A673 (cell line): ENCODE measurements around the gene HOXC13. TPM values are rescaled to one million over a fixed set of nuclear protein-coding genes. Genes with fewer than 3 reads are reported as not detected.

ENCODE experiments used
- BruUV-seq: library from RNA; stranded (reverse); fragments of 400-500 nt; replicated peaks from 2 replicates; lab custom pipeline; 2021; lab: Mats Ljungman, UMichigan
- CTCF ChIA-PET: fragments of 300-600 bp; sonication (Branson Sonifier 250); formaldehyde crosslinking; loops from one replicate; lab custom pipeline; 2022; ENCODE audit warnings: antibody characterized with exemption; lab: Charles Lee
- POLR2A ChIA-PET: fragments of 300-600 bp; sonication (Branson Sonifier 250); formaldehyde crosslinking; loops from one replicate; lab custom pipeline; 2022; ENCODE audit warnings: antibody characterized with exemption; ENCODE audit not compliant: low non-redundant PET; lab: Charles Lee
- DNase-seq: peaks from one replicate; pipeline ENCODE4 v3.0.0-alpha.2; 2015; ENCODE audit warnings: low spot score
- H3K27ac ChIP-seq: fragments of 200-600 bp; sonication (generic); 2 replicates; pipeline ENCODE4 v1.5.1; 2016; ENCODE audit warnings: mixed run types, low read depth, mild to moderate bottlenecking, mixed read lengths, antibody characterized with exemption, low read length; ENCODE audit not compliant: poor library complexity, severe bottlenecking
- H3K27me3 ChIP-seq: fragments of 200-600 bp; sonication (generic); replicated peaks from 2 replicates; pipeline ENCODE4 v1.6.1; 2017; ENCODE audit warnings: mixed run types, low read depth, mild to moderate bottlenecking, mixed read lengths, antibody characterized with exemption, low read length; ENCODE audit not compliant: insufficient read depth, poor library complexity
- H3K36me3 ChIP-seq: fragments of 200-600 bp; sonication (generic); 2 replicates; pipeline ENCODE4 v1.6.1; 2016; ENCODE audit warnings: mixed run types, mild to moderate bottlenecking, mixed read lengths, antibody characterized with exemption, low read length; ENCODE audit not compliant: insufficient read depth, poor library complexity, severe bottlenecking
- H3K4me1 ChIP-seq: fragments of 200-600 bp; sonication (generic); 2 replicates; pipeline ENCODE4 v1.6.1; 2017; ENCODE audit warnings: mixed run types, mild to moderate bottlenecking, mixed read lengths, antibody characterized with exemption, low read length; ENCODE audit not compliant: insufficient read depth, poor library complexity, severe bottlenecking
- H3K4me3 ChIP-seq: fragments of 200-600 bp; sonication (generic); 2 replicates; pipeline ENCODE4 v1.5.1; 2016; ENCODE audit warnings: low read depth, mixed run types, mild to moderate bottlenecking, mixed read lengths, low read length; ENCODE audit not compliant: poor library complexity, severe bottlenecking
- H3K9me3 ChIP-seq: fragments of 200-600 bp; sonication (generic); 2 replicates; pipeline ENCODE4 v1.6.1; 2016; ENCODE audit warnings: mixed run types, low read depth, mild to moderate bottlenecking, mixed read lengths, antibody characterized with exemption, low read length; ENCODE audit not compliant: poor library complexity, severe bottlenecking
- EZH2 ChIP-seq: fragments of 200-600 bp; sonication (generic); IDR thresholded peaks from 2 replicates; pipeline ENCODE4 v1.6.1; 2017; ENCODE audit warnings: borderline replicate concordance, low read depth, mild to moderate bottlenecking, mixed read lengths, antibody characterized with exemption, low read length; ENCODE audit not compliant: poor library complexity, severe bottlenecking
- intact Hi-C: fragments of 100-400 bp; cut with micrococcal nuclease; formaldehyde crosslinking; loops from one replicate; pipeline ENCODE4 v1.10.0; 2022; ENCODE audit not compliant: unreplicated experiment
- total RNA-seq: library from RNA; stranded (reverse); gene quantifications from 2 replicates; pipeline ENCODE4 v1.2.3, GENCODE V29; 2021
- TF ChIP-seq, protein P1 (sequence below): fragments of 300-800, 200-600 bp; sonication (generic); conservative IDR thresholded peaks from 2 replicates; pipeline ENCODE4 v1.5.1; 2017; ENCODE audit warnings: low read depth, mild to moderate bottlenecking, antibody characterized with exemption, low read length, moderate library complexity, mixed read lengths

HOXC13 gene
- total RNA-seq, 1 experiment from 2014 or later: 10.1 TPM

DNA sequence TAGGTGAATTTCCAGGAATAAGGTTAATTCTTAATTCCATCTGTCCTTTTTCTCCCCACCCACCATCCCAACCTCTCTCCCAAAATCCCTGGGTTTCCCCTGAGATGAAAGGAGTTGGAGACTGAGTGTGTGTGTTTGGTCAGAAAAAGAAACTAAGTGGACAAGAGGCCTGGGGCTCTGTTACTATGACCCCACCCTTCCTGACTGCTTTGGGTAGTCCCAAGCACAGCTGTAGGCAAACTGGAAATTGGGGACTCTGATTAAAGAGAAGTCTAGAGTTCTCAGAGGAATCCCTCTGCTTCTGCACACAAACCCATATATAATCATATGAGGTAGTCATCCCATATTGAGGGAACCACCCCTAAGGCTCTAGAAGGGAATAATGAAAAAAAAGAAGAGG, 9.1 kb downstream of the HOXC13 start:
- no peak overlapping the region for H3K4me3 ChIP-seq
- intact Hi-C loops: no loop called here
- no peaks in the 10 kb centered on the region for H3K27me3 ChIP-seq
- ChIA-PET POLR2A (no interaction called here), CTCF (no interaction called here)
- no peak overlapping the region for H3K27ac ChIP-seq
- H3K4me1 ChIP-seq: no peaks in the 10 kb centered on the region
- no peaks in the 10 kb centered on the region for H3K9me3 ChIP-seq
- no peak for TF ChIP-seq EZH2
- TF ChIP-seq, protein P1, sequence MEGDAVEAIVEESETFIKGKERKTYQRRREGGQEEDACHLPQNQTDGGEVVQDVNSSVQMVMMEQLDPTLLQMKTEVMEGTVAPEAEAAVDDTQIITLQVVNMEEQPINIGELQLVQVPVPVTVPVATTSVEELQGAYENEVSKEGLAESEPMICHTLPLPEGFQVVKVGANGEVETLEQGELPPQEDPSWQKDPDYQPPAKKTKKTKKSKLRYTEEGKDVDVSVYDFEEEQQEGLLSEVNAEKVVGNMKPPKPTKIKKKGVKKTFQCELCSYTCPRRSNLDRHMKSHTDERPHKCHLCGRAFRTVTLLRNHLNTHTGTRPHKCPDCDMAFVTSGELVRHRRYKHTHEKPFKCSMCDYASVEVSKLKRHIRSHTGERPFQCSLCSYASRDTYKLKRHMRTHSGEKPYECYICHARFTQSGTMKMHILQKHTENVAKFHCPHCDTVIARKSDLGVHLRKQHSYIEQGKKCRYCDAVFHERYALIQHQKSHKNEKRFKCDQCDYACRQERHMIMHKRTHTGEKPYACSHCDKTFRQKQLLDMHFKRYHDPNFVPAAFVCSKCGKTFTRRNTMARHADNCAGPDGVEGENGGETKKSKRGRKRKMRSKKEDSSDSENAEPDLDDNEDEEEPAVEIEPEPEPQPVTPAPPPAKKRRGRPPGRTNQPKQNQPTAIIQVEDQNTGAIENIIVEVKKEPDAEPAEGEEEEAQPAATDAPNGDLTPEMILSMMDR: no peak
- DNase-seq: no peak
- BruUV-seq: no TSS peak
- H3K36me3 ChIP-seq: no peaks in the 10 kb centered on the region

DNA sequence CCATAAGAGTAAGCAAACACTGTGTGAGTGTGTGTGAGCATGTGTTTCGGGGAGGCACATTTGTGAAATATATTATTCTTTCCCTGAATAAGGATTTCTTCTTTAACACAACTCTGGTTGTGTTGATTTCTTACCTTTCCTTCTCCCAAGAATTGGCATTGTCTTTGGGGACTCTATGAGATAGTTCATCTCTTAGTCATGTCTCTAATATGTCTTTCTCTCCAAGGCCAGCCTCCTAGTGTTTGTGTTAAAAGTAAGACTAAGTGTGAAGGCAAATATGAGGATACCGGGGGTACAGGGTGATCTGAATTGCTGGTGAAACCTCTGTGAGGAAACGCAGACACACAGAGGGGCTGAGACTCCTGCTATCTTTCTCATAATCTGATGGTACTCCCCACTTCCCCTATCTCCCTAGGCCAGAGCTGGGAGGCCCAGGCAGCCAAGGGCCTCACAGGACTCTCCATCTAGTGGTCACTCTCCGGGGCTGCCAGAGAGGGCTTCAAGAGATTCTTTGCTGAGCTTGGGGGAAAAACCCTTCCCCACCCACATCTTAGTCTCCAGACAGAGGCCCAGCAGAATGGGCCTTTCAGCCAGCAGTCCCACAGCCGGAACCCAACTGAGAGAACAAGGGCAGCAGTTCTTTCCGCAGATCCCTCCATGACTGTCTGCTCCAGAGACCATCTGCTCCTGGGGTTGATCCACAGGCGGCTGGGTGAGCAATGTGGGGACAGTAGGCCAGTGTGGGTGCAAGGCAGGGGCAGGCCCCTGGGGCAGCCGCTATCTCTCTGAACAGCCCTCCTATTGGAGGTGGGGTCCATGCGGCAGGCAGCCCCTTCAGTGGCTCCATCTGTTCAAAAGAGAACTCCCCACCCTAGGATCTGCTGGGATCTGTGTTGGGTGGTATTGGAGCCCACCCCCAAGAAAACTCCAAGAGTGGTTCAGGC, 10.3 kb downstream of the HOXC13 start:
- CTCF ChIA-PET: interaction anchor here (0.5 kb wide), 1 partner anchor 83 kb away, joined by 7 read pairs; no protein-coding TSS in a partner anchor
- BruUV-seq: no TSS peak
- no peaks in the 10 kb centered on the region for H3K4me1 ChIP-seq

DNA sequence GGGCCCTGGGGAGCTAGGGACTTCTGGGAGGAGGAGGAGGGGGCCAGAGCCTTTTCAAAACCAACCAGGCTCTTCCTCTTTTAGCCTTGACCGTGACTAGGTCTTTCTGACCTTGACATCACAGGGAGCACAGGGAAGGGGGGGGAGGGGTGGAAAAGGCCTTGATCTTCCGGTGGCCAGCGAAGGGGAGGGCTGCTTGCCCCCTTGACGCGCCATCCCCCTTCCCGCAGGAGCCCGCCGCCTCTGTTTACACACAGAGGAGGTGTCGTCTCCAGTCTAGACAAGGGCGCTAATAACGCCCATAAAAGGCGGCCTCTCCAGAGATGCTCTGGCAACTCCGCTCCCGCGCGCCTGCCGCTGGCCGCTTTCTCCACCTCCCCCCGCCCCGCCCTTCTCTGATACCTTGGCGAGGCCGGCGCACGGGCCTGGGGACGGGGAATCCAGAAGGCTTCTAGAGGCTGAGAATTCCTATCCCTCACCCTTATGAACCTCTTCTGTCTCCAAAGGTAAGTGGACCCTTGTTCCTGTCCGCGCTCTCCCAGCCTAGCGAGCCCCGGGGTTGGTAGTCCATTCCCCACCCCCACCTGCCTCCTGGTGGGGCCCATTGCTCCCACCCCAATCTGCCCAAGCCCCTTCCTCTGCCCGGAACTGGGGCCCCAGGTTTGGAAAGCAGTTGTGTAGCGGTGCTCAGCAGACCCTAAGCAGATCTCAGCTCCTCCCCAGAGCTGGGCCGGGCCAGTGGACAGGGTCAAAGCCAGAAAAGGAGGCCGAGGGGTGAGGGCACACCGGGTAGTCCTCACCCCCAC, 11.2 kb downstream of the HOXC13 start:
- DNase-seq: no peak
- ChIA-PET CTCF (interaction anchor here (0.5 kb wide), 1 partner anchor 16 kb away, joined by 5 read pairs; no protein-coding TSS in a partner anchor), POLR2A (interaction anchor here (0.9 kb wide), 1 partner anchor 10 kb away, joined by 4 read pairs; no protein-coding TSS in a partner anchor)
- no TSS peak for BruUV-seq
- intact Hi-C loops: no loop called here
- H3K27me3 ChIP-seq: no peaks in the 10 kb centered on the region
- H3K27ac ChIP-seq: no peak overlapping the region
- no peaks in the 10 kb centered on the region for H3K4me1 ChIP-seq
- TF ChIP-seq, protein P1: no peak
- no peak for TF ChIP-seq EZH2
- H3K36me3 ChIP-seq: no peaks in the 10 kb centered on the region
- H3K9me3 ChIP-seq: no peaks in the 10 kb centered on the region
- no peak overlapping the region for H3K4me3 ChIP-seq

More for the DNA sequence above, 10.3 kb downstream of the HOXC13 start:
- Histone ChIP-seq H3K27ac (no peak overlapping the region), H3K4me3 (no peak overlapping the region), H3K36me3 (no peaks in the 10 kb centered on the region), H3K27me3 (no peaks in the 10 kb centered on the region), H3K9me3 (no peaks in the 10 kb centered on the region)
- TF ChIP-seq EZH2: no peak
- TF ChIP-seq, protein P1: no peak
- POLR2A ChIA-PET: no interaction called here
- no peak for DNase-seq
- intact Hi-C loops: no loop called here
